ENCODE measurements around the gene CDK5RAP3.

DNA sequence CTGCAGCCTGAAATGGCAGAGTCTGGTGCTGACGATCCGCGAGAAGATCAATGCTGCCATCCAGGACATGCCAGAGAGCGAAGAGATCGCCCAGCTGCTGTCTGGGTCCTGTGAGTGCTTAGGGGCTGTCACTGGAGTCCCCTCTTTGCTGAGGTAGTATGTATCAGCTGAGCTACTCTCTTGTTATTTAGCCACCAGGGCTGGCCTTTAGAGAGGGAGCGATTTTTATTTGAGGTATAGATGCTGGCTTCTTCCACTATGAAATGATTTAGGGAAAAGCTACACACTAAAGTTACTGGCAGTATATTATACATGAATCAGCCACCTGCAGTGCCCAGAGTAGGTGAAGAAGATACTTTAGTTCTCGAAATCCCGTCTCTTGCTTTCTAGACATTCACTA, 2.6 kb downstream of the CDK5RAP3 start:
- TF ChIP-seq, protein P1, sequence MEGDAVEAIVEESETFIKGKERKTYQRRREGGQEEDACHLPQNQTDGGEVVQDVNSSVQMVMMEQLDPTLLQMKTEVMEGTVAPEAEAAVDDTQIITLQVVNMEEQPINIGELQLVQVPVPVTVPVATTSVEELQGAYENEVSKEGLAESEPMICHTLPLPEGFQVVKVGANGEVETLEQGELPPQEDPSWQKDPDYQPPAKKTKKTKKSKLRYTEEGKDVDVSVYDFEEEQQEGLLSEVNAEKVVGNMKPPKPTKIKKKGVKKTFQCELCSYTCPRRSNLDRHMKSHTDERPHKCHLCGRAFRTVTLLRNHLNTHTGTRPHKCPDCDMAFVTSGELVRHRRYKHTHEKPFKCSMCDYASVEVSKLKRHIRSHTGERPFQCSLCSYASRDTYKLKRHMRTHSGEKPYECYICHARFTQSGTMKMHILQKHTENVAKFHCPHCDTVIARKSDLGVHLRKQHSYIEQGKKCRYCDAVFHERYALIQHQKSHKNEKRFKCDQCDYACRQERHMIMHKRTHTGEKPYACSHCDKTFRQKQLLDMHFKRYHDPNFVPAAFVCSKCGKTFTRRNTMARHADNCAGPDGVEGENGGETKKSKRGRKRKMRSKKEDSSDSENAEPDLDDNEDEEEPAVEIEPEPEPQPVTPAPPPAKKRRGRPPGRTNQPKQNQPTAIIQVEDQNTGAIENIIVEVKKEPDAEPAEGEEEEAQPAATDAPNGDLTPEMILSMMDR (IDR thresholded peaks at IDR 0.05): no peak
- no peak for TF ChIP-seq POLR2A (IDR thresholded peaks at IDR 0.05)
- no peak for TF ChIP-seq POLR2AphosphoS5 (IDR thresholded peaks at IDR 0.05)

Data from gastroesophageal sphincter (tissue), 3 donors.